NB4 (cell line): ENCODE data around the gene TBCE.

Experiments
- CTCF ChIP-seq: IDR thresholded peaks from one replicate; pipeline ENCODE4 v1.5.1; 2012; ENCODE audit warnings: low read depth, low read length
- MYC ChIP-seq: IDR thresholded peaks from 2 replicates; pipeline ENCODE4 v1.6.1; 2011; ENCODE audit warnings: low read depth, low read length
- POLR2A ChIP-seq: IDR thresholded peaks from 2 replicates; pipeline ENCODE4 v1.6.1; 2011; ENCODE audit warnings: mild to moderate bottlenecking; ENCODE audit not compliant: insufficient read length; ENCODE audit errors: extremely low read depth

- no peak for TF ChIP-seq CTCF
- TF ChIP-seq POLR2A = no peak
- TF ChIP-seq MYC = no peak
Measured at GRCh38 chr1:235448616-235449015, 81.4 kb downstream of the TBCE start.
